Eye (tissue), 1 donor: ENCODE results near the gene SLC40A1.

ENCODE experiments used
- DNase-seq: peaks from one replicate; pipeline ENCODE4 v3.0.0-alpha.2; 2015

Gene SLC40A1

GRCh38 chr2:189536830-189537229 lies 43.8 kb downstream of the SLC40A1 start:
- DNase-seq = no peak

- no peak for DNase-seq
Observed at GRCh38 chr2:189534854-189535832, 45.4 kb downstream of the SLC40A1 start.

GRCh38 chr2:189533288-189534035 lies 47.1 kb downstream of the SLC40A1 start:
- DNase-seq = no peak

- no peak for DNase-seq
Observed at GRCh38 chr2:189530965-189531637, 49.5 kb downstream of the SLC40A1 start.

GRCh38 chr2:189528617-189529016 lies 52.0 kb downstream of the SLC40A1 start:
- DNase-seq = no peak

GRCh38 chr2:189527812-189528592 lies 52.6 kb downstream of the SLC40A1 start:
- DNase-seq = no peak

- DNase-seq = no peak
Observed at GRCh38 chr2:189527041-189527750, 53.4 kb downstream of the SLC40A1 start.

- DNase-seq = no peak
Observed at GRCh38 chr2:189526241-189526640, 54.3 kb downstream of the SLC40A1 start.

- no peak for DNase-seq
Observed at GRCh38 chr2:189524746-189525145, 55.8 kb downstream of the SLC40A1 start.

GRCh38 chr2:189522435-189523151 lies 58.0 kb downstream of the SLC40A1 start:
- DNase-seq = no peak

GRCh38 chr2:189521699-189522434 lies 58.7 kb downstream of the SLC40A1 start:
- DNase-seq = no peak

- DNase-seq = no peak
Observed at GRCh38 chr2:189519631-189520387, 60.8 kb downstream of the SLC40A1 start.

GRCh38 chr2:189517847-189518535 lies 62.6 kb downstream of the SLC40A1 start:
- DNase-seq = no peak

- no peak for DNase-seq
Observed at GRCh38 chr2:189516546-189516945, 64.0 kb downstream of the SLC40A1 start.

GRCh38 chr2:189515264-189515663 lies 65.3 kb downstream of the SLC40A1 start:
- peak; percentile 14 for DNase-seq

GRCh38 chr2:189514104-189514503 lies 66.5 kb downstream of the SLC40A1 start:
- DNase-seq = no peak

GRCh38 chr2:189512879-189513278 lies 67.7 kb downstream of the SLC40A1 start:
- DNase-seq = no peak

- no peak for DNase-seq
Observed at GRCh38 chr2:189511960-189512319, 68.6 kb downstream of the SLC40A1 start.
